Fibroblast of lung (primary cell): Measurements from ENCODE around the gene CENPP.

Experiments
- EZH2 ChIP-seq: IDR thresholded peaks from 2 replicates; pipeline ENCODE4 v1.5.1; 2012; ENCODE audit warnings: low read length, control low read depth, mild to moderate bottlenecking; ENCODE audit errors: missing control alignments
- TF ChIP-seq, protein P1 (sequence below), 2 donors: IDR thresholded peaks in 1 of 2; conservative IDR thresholded peaks in 1 of 2; 1 replicate in 1 of 2; 2 replicates in 1 of 2; pipeline ENCODE4 v1.5.1; 2011 to 2012; ENCODE audit warnings: low read length in 2 of 2, control low read depth in 1 of 2, inconsistent platforms in 1 of 2, low read depth in 1 of 2, mild to moderate bottlenecking in 1 of 2

GRCh38 chr9:92341578-92341977 is 15.8 kb downstream of the CENPP start:
- TF ChIP-seq, protein P1, sequence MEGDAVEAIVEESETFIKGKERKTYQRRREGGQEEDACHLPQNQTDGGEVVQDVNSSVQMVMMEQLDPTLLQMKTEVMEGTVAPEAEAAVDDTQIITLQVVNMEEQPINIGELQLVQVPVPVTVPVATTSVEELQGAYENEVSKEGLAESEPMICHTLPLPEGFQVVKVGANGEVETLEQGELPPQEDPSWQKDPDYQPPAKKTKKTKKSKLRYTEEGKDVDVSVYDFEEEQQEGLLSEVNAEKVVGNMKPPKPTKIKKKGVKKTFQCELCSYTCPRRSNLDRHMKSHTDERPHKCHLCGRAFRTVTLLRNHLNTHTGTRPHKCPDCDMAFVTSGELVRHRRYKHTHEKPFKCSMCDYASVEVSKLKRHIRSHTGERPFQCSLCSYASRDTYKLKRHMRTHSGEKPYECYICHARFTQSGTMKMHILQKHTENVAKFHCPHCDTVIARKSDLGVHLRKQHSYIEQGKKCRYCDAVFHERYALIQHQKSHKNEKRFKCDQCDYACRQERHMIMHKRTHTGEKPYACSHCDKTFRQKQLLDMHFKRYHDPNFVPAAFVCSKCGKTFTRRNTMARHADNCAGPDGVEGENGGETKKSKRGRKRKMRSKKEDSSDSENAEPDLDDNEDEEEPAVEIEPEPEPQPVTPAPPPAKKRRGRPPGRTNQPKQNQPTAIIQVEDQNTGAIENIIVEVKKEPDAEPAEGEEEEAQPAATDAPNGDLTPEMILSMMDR (conservative IDR thresholded peaks at IDR 0.05 in 1 of 2, IDR thresholded peaks at IDR 0.05 in 1 of 2; ENCODE audit: low read depth in 1 of 2, low read length in 2 of 2): no peak
- TF ChIP-seq EZH2: no peak
